HepG2 (cell line): ENCODE measurements around the gene FOSL2. TPM values are rescaled to one million over a fixed set of nuclear protein-coding genes. Genes with fewer than 3 reads are reported as not detected.

ENCODE experiments used
- ARNT ChIP-seq: fragments of 450-650 bp; IDR thresholded peaks from 2 replicates; pipeline ENCODE4 v1.6.1; 2017
- DBP ChIP-seq: sonication (generic); formaldehyde crosslinking; IDR thresholded peaks from 2 replicates; pipeline ENCODE4 v1.4.0; 2020; ENCODE audit warnings: missing genetic modification reagents; ENCODE audit errors: not compliant biosample characterization
- DZIP1 ChIP-seq: sonication (generic); formaldehyde crosslinking; IDR thresholded peaks from 2 replicates; pipeline ENCODE4 v1.5.0; 2020; ENCODE audit warnings: mild to moderate bottlenecking, missing genetic modification reagents
- ELF1 ChIP-seq: sonication (generic); formaldehyde crosslinking; IDR thresholded peaks from 2 replicates; pipeline ENCODE4 v1.4.0; 2020; ENCODE audit warnings: missing genetic modification reagents
- HCFC1 ChIP-seq: fragments of 150-350 bp; IDR thresholded peaks from 2 replicates; pipeline ENCODE4 v1.6.1; 2014; ENCODE audit warnings: low read depth, low read length
- HIVEP1 ChIP-seq: sonication (generic); formaldehyde crosslinking; IDR thresholded peaks from 2 replicates; pipeline ENCODE4 v1.4.0; 2020; ENCODE audit warnings: mild to moderate bottlenecking, missing genetic modification reagents
- JUNB ChIP-seq: sonication (generic); formaldehyde crosslinking; IDR thresholded peaks from 2 replicates; pipeline ENCODE4 v1.8.0; 2022; ENCODE audit warnings: missing genetic modification reagents, mild to moderate bottlenecking, borderline replicate concordance
- LRRFIP1 ChIP-seq: sonication (generic); formaldehyde crosslinking; conservative IDR thresholded peaks from 2 replicates; pipeline ENCODE4 v1.4.0; 2020; ENCODE audit warnings: missing genetic modification reagents
- MEIS1 ChIP-seq: sonication (generic); formaldehyde crosslinking; IDR thresholded peaks from 2 replicates; pipeline ENCODE4 v1.9.0; 2021; ENCODE audit warnings: mild to moderate bottlenecking, missing genetic modification reagents, moderate library complexity, borderline replicate concordance
- NCOR1 ChIP-seq: fragments of 200-600 bp; sonication (generic); IDR thresholded peaks from 2 replicates; pipeline ENCODE4 v1.7.0; 2017; ENCODE audit warnings: antibody characterized with exemption, low read length, borderline replicate concordance
- NFRKB ChIP-seq: fragments of 450-650 bp; IDR thresholded peaks from 2 replicates; pipeline ENCODE4 v1.6.1; 2017
- PAX8 ChIP-seq: sonication (generic); formaldehyde crosslinking; IDR thresholded peaks from 2 replicates; pipeline ENCODE4 v1.8.0; 2022; ENCODE audit warnings: mild to moderate bottlenecking, missing genetic modification reagents, borderline replicate concordance
- SMC3 ChIP-seq: IDR thresholded peaks from 2 replicates; pipeline ENCODE4 v1.6.1; 2011; ENCODE audit warnings: low read length, improper control_type of control experiment
- SRF ChIP-seq: IDR thresholded peaks from 2 replicates; pipeline ENCODE4 v1.6.1; 2011; ENCODE audit warnings: mild to moderate bottlenecking, low read depth, low read length, moderate library complexity
- TCF7L2 ChIP-seq: IDR thresholded peaks from 2 replicates; pipeline ENCODE4 v1.6.1; 2011; ENCODE audit warnings: mild to moderate bottlenecking, low read depth, low read length, moderate library complexity
- TFDP1 ChIP-seq: IDR thresholded peaks from 2 replicates; pipeline ENCODE4 v1.6.1; 2016; ENCODE audit warnings: missing compliant biosample characterization, missing genetic modification reagents, borderline replicate concordance
- ZBTB7A ChIP-seq: sonication (generic); formaldehyde crosslinking; IDR thresholded peaks from 2 replicates; pipeline ENCODE4 v1.8.0; 2022; ENCODE audit warnings: mild to moderate bottlenecking, missing genetic modification reagents
- ZNF124 ChIP-seq: sonication (generic); formaldehyde crosslinking; IDR thresholded peaks from 2 replicates; pipeline ENCODE4 v1.4.0; 2020; ENCODE audit warnings: missing genetic modification reagents
- ZNF234 ChIP-seq: sonication (generic); formaldehyde crosslinking; conservative IDR thresholded peaks from 2 replicates; pipeline ENCODE4 v1.5.1; 2020; ENCODE audit warnings: mild to moderate bottlenecking, missing genetic modification reagents
- ZNF34 ChIP-seq: sonication (generic); formaldehyde crosslinking; IDR thresholded peaks from 2 replicates; pipeline ENCODE4 v1.4.0; 2020; ENCODE audit warnings: mild to moderate bottlenecking, missing genetic modification reagents, borderline replicate concordance
- ZNF543 ChIP-seq: sonication (generic); formaldehyde crosslinking; IDR thresholded peaks from 2 replicates; pipeline ENCODE4 v1.4.0; 2020; ENCODE audit warnings: mild to moderate bottlenecking, missing genetic modification reagents
- polyA plus RNA-seq, 8 experiments: library from polyadenylated mRNA; depleted of rRNA in 3 of 8; stranded (reverse) in 7 of 8; unstranded in 1 of 8; fragments of >200 nt; fragmentation: Illumina TruSeq in 4 of 8; extraction: Trizol in 4 of 8; gene quantifications; 2 replicates each; pipeline versions ENCODE4 v1.2.1 to v1.2.3, GENCODE V29; 2011 to 2016; ENCODE audit warnings: low read depth in 4 of 8, missing spikeins in 1 of 8, mixed read lengths in 1 of 8; ENCODE audit not compliant: insufficient read depth in 1 of 8
- total RNA-seq, 5 experiments: library from RNA; depleted of rRNA; stranded (reverse); fragments of >200 nt; fragmentation: Illumina TruSeq; extraction: Trizol; gene quantifications; 2 replicates each; pipeline ENCODE4 v1.2.3, GENCODE V29; 2016; ENCODE audit warnings: low read depth in 1 of 5

FOSL2 gene
- total and polyA plus RNA-seq, 2 of the 13 experiments (the other 11 are each of a cell fraction or from before 2014, with no cell fraction given): 3.4 to 18.1 TPM

- TF ChIP-seq ZNF543 (CRISPR knock-in tag) (no peak; the same call in 1 of the 2 replicates), SMC3 (no peak), HCFC1 (0 out of 2 replicates have a peak, but pooled peaks have one; percentile 5), ARNT (no peak), TFDP1 (peak; percentile 87), LRRFIP1 (CRISPR knock-in tag) (no peak; the same call in 1 of the 2 replicates), ZNF34 (CRISPR knock-in tag) (peak; percentile 57; the same call in 1 of the 2 replicates), ZNF124 (peak; percentile 74), HIVEP1 (peak; percentile 99), ELF1 (CRISPR knock-in tag) (peak; percentile 68), JUNB (CRISPR knock-in tag) (peak; percentile 99), MEIS1 (CRISPR knock-in tag) (peak; percentile 31; the same call in 1 of the 2 replicates), NFRKB (no peak), DZIP1 (peak; percentile 66; the same call in 1 of the 2 replicates), NCOR1 (peak; percentile 31; the same call in 1 of the 2 replicates), ZNF234 (0 out of 2 replicates have a peak, but pooled peaks have one; percentile 15), ZBTB7A (CRISPR knock-in tag) (no peak), TCF7L2 (no peak), DBP (CRISPR knock-in tag) (no peak), PAX8 (CRISPR knock-in tag) (0 out of 2 replicates have a peak, but pooled peaks have one; percentile 48), SRF (peak; percentile 99)
These were observed at the start of gene FOSL2 (continued) for GRCh38 chr2:28392297-28393113.
